ENCODE measurements around the gene PROM1. TPM values are rescaled to one million over a fixed set of nuclear protein-coding genes. Genes with fewer than 3 reads are reported as not detected.

PROM1 gene
- polyA plus RNA-seq, 2 of the 4 experiments (the other 2 are of a cell fraction) = 0.03 to 0.14 TPM

DNA sequence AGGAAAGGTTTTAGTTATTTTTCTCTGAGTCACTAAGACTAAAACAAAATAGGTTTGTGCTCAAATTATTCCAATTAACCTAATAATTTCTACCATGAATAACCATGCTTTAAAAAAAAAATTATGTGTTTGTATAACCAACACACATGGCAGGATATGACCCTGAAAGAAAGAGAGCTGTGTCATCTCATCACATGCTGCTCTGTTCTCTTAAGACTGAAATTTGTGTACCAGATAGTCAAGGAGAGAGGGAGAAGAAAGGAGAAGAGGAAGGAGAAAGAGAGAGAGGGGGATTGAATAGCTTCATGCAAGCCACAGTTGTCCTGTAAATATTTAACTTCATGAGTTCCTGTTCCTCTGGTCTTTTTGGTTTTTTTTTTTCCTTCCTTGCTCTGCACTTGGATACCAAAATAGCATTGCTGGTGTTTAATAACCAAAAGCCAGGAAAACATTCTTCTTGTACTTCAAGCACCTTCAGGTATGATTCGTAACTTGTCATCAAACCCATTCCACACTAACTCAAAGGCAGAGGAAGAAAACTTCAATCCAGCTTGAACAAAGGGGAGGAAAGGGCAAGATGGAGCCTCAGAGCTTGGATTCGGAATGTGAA lies 6.4 kb upstream of the PROM1 start:
- 17% methylated on average over 2 of the region's 2 CpGs for WGBS (ENCODE audit: missing lambda C conversion rate)
- DNase-seq (ENCODE audit: low read depth in 1 of 2, low spot score in 1 of 2) = no peak
- Histone ChIP-seq H3K4me1 (no peaks in the 10 kb centered on the region), H3K4me3 (no peak overlapping the region), H3K9me3 (no peaks in the 10 kb centered on the region), H3K4me2 (no peak overlapping the region), H3K27ac (no peak overlapping the region)
- POLR2A ChIA-PET = no interaction called here
- TF ChIP-seq, protein P1, sequence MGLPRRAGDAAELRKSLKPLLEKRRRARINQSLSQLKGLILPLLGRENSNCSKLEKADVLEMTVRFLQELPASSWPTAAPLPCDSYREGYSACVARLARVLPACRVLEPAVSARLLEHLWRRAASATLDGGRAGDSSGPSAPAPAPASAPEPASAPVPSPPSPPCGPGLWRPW (IDR thresholded peaks at IDR 0.05) = no peak
- TF ChIP-seq MAZ (IDR thresholded peaks at IDR 0.05; ENCODE audit: borderline replicate concordance, low read depth, low read length) (no peak), HOXA7 (CRISPR knock-in tag; IDR thresholded peaks at IDR 0.05) (no peak), ZNF302 (CRISPR knock-in tag; IDR thresholded peaks at IDR 0.05) (no peak), FOSL2 (IDR thresholded peaks at IDR 0.05) (no peak), FOSL2 (CRISPR knock-in tag; IDR thresholded peaks at IDR 0.05) (no peak)
- no peak for FAIRE-seq
- CTCF ChIA-PET = interaction anchor here (1.2 kb wide), 1 partner anchor 106 kb away, joined by 5 read pairs; no protein-coding TSS in a partner anchor
- no peak for ATAC-seq

DNA sequence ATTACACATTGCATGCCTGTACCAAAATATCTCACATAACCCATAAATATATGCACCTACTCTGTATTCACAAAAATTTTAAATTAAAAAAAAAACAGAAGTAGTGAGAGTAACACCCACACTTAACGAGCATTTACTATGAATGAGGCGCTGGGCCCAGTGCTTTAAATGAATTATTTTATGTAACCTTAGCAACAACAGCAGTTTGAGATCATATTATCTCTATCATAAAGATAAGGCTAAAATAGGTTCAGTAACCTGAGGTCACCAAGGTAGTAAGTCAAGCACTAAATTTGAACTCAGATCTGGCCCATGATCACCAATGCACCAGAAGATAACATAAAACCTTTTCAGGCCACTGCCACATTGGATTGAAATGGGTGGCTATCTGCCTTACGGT lies 5.3 kb upstream of the PROM1 start:
- TF ChIP-seq MAZ (IDR thresholded peaks at IDR 0.05; ENCODE audit: borderline replicate concordance, low read depth, low read length) (no peak), JUNB (IDR thresholded peaks at IDR 0.05) (no peak), FOSB (CRISPR knock-in tag; IDR thresholded peaks at IDR 0.05) (no peak), CBX8 (IDR thresholded peaks at IDR 0.05) (no peak), EP300 (IDR thresholded peaks at IDR 0.05) (no peak), CHD2 (IDR thresholded peaks at IDR 0.05; ENCODE audit: low read length, partially characterized antibody) (no peak), ZNF302 (CRISPR knock-in tag; IDR thresholded peaks at IDR 0.05) (no peak), TFCP2L1 (CRISPR knock-in tag; IDR thresholded peaks at IDR 0.05) (no peak), NFE2L2 (conservative IDR thresholded peaks at IDR 0.05; ENCODE audit: low read length) (no peak), HOXA7 (CRISPR knock-in tag; IDR thresholded peaks at IDR 0.05) (no peak), BHLHE40 (IDR thresholded peaks at IDR 0.05; ENCODE audit: low read depth, low read length) (no peak), JUN (IDR thresholded peaks at IDR 0.05) (no peak), HOXB5 (CRISPR knock-in tag; IDR thresholded peaks at IDR 0.05) (no peak)
- TF ChIP-seq, protein P2, sequence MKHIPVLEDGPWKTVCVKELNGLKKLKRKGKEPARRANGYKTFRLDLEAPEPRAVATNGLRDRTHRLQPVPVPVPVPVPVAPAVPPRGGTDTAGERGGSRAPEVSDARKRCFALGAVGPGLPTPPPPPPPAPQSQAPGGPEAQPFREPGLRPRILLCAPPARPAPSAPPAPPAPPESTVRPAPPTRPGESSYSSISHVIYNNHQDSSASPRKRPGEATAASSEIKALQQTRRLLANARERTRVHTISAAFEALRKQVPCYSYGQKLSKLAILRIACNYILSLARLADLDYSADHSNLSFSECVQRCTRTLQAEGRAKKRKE (CRISPR knock-in tag; IDR thresholded peaks at IDR 0.05; ENCODE audit: low read depth) = no peak
- H3K4me3 ChIP-seq = no peak overlapping the region
- no peak for ATAC-seq
- FAIRE-seq = no peak
- H3K9me3 ChIP-seq = no peaks in the 10 kb centered on the region; the same call in 2 of the 3 replicates
- no peak for DNase-seq (ENCODE audit: low read depth in 1 of 2, low spot score in 1 of 2)
- ChIA-PET CTCF (no interaction called here), POLR2A (no interaction called here)
- H3K4me2 ChIP-seq = no peak overlapping the region
- 72% methylated on average over 3 of the region's 3 CpGs for WGBS (ENCODE audit: missing lambda C conversion rate)
- no peaks in the 10 kb centered on the region for H3K4me1 ChIP-seq
- no peak overlapping the region for H3K27ac ChIP-seq

DNA sequence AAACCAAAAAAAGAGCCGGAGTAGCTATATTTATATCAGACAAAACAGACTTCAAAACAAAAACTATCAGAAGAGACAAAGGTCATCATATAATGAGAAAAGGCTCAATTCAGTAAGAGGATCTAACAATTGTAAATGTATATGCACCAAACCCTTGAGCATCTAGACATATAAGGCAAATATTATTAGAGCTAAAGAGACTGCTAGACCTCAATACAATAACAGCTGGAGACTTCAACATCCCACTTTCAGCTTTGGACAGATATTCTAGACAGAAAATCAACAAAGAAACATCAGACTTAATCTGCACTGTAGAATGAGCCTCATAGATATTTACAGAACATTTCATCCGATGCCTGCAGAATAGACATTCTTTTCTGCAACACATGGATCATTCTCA lies 4.8 kb upstream of the PROM1 start:
- ATAC-seq (no peak), FAIRE-seq (no peak), DNase-seq (ENCODE audit: low read depth in 1 of 2, low spot score in 1 of 2) (no peak)
- TF ChIP-seq, protein P3, sequence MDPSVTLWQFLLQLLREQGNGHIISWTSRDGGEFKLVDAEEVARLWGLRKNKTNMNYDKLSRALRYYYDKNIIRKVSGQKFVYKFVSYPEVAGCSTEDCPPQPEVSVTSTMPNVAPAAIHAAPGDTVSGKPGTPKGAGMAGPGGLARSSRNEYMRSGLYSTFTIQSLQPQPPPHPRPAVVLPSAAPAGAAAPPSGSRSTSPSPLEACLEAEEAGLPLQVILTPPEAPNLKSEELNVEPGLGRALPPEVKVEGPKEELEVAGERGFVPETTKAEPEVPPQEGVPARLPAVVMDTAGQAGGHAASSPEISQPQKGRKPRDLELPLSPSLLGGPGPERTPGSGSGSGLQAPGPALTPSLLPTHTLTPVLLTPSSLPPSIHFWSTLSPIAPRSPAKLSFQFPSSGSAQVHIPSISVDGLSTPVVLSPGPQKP (IDR thresholded peaks at IDR 0.05; ENCODE audit: low read depth, low read length) = no peak
- TF ChIP-seq HOXB13 (CRISPR knock-in tag; IDR thresholded peaks at IDR 0.05; ENCODE audit: low read depth) (no peak), TFCP2L1 (CRISPR knock-in tag; IDR thresholded peaks at IDR 0.05) (no peak), HDAC2 (IDR thresholded peaks at IDR 0.05) (no peak), NPAS2 (CRISPR knock-in tag; IDR thresholded peaks at IDR 0.05; ENCODE audit: borderline replicate concordance) (no peak), EHF (CRISPR knock-in tag; IDR thresholded peaks at IDR 0.05) (no peak), HOXA7 (CRISPR knock-in tag; IDR thresholded peaks at IDR 0.05) (no peak), ZFP36 (IDR thresholded peaks at IDR 0.05; ENCODE audit: borderline replicate concordance, partially characterized antibody) (no peak)
- TF ChIP-seq, protein P4, sequence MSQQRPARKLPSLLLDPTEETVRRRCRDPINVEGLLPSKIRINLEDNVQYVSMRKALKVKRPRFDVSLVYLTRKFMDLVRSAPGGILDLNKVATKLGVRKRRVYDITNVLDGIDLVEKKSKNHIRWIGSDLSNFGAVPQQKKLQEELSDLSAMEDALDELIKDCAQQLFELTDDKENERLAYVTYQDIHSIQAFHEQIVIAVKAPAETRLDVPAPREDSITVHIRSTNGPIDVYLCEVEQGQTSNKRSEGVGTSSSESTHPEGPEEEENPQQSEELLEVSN (IDR thresholded peaks at IDR 0.05; ENCODE audit: borderline replicate concordance, low read depth) = no peak
- TF ChIP-seq, protein P2 (CRISPR knock-in tag; IDR thresholded peaks at IDR 0.05; ENCODE audit: low read depth) = no peak
- WGBS (ENCODE audit: missing lambda C conversion rate) = 55% methylated on average over 2 of the region's 2 CpGs
- H3K4me2 ChIP-seq = no peak overlapping the region
- ChIA-PET CTCF (no interaction called here), POLR2A (no interaction called here)
- H3K27ac ChIP-seq = no peak overlapping the region
- no peaks in the 10 kb centered on the region for H3K4me1 ChIP-seq
- no peak overlapping the region for H3K4me3 ChIP-seq
- H3K9me3 ChIP-seq = no peaks in the 10 kb centered on the region; the same call in 2 of the 3 replicates
